D341Med (cell line): ENCODE measurements around the gene IL24.
A peak's percentile ranks its signal among the peaks of the same experiment; 100 is the strongest.
"Not testable (repeated sequence)": the region's sequence is repeated elsewhere in the genome, so short reads cannot be mapped to it uniquely, and the experiment has no call there.

Experiments used
- DNase-seq: peaks from one replicate; pipeline ENCODE4 v3.0.0; 2012; ENCODE audit warnings: low spot score

Gene IL24

GRCh38 chr1:206904423-206905142, 7.3 kb downstream of the IL24 start:
- no peak for DNase-seq

- DNase-seq: no peak
Measured at GRCh38 chr1:206905295-206906164, 8.3 kb downstream of the IL24 start.

GRCh38 chr1:206907304-206907991, 10.2 kb downstream of the IL24 start:
- peak; percentile 53 for DNase-seq

- no peak for DNase-seq
Measured at GRCh38 chr1:206908038-206908437, 10.8 kb downstream of the IL24 start.

- peak; percentile 59 for DNase-seq
Measured at GRCh38 chr1:206909161-206909882, 12.1 kb downstream of the IL24 start.

GRCh38 chr1:206909883-206910318, 12.7 kb downstream of the IL24 start:
- no peak for DNase-seq

- DNase-seq: peak; percentile 69
Measured at GRCh38 chr1:206911064-206911663, 13.9 kb downstream of the IL24 start.

GRCh38 chr1:206912445-206913095, 15.3 kb downstream of the IL24 start:
- peak; percentile 83 for DNase-seq

- DNase-seq: no peak
Measured at GRCh38 chr1:206913766-206914537, 16.7 kb downstream of the IL24 start.

GRCh38 chr1:206915030-206915735, 17.9 kb downstream of the IL24 start:
- DNase-seq: no peak

- DNase-seq: no peak
Measured at GRCh38 chr1:206916000-206916709, 18.9 kb downstream of the IL24 start.

- no peak for DNase-seq
Measured at GRCh38 chr1:206918076-206918475, 20.8 kb downstream of the IL24 start.

- DNase-seq: no peak
Measured at GRCh38 chr1:206921772-206922265, 24.6 kb downstream of the IL24 start, which contains the start of gene FCMR. Gene FCMR (minus strand): TSS chr1:206921941. CDS start chr1:206921854, 87 bp downstream.

- DNase-seq: no peak
Measured at GRCh38 chr1:206922524-206922923, 25.3 kb downstream of the IL24 start.

- DNase-seq: no peak
Measured at GRCh38 chr1:206923009-206923960, 26.0 kb downstream of the IL24 start.

- DNase-seq: not testable (repeated sequence)
Measured at GRCh38 chr1:206923961-206924557, 26.8 kb downstream of the IL24 start.

GRCh38 chr1:206924592-206925105, 27.4 kb downstream of the IL24 start:
- DNase-seq: no peak
